Measurements from ENCODE around the gene ACTL10.

DNA sequence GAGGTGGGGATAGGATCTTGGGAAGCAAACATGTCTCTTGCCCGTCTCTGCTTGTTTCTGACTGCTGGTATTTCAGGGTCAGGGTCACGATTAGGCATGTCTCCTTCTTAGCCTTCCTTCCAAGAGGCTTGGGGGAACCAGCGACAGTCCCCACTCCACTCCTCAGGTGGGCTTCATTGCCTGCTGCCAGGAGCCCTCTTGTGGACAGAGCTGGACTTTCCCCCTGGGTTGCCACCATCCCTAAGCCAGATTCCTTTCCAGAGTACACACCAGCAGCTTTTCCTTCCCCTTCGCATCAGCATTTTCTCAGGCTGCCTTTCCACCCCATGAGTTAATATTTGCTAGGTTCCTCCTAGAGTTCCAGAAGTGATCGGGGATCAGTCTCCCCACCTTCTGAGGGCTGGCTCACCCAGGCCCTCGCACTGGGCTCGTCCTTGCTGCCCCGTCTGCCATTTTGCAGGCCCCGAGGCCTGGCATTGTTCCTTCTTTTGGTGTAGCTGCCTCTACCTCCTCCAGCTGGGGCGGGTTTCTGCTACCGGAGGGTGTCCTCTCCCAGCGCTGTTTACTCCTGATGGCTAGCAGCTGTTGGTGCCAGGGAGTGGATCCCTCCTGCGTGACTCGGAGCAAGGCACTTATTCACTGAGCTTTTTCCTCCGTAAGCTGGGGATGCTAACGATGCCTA is 13.4 kb upstream of the ACTL10 start:
- TF ChIP-seq, protein P1, sequence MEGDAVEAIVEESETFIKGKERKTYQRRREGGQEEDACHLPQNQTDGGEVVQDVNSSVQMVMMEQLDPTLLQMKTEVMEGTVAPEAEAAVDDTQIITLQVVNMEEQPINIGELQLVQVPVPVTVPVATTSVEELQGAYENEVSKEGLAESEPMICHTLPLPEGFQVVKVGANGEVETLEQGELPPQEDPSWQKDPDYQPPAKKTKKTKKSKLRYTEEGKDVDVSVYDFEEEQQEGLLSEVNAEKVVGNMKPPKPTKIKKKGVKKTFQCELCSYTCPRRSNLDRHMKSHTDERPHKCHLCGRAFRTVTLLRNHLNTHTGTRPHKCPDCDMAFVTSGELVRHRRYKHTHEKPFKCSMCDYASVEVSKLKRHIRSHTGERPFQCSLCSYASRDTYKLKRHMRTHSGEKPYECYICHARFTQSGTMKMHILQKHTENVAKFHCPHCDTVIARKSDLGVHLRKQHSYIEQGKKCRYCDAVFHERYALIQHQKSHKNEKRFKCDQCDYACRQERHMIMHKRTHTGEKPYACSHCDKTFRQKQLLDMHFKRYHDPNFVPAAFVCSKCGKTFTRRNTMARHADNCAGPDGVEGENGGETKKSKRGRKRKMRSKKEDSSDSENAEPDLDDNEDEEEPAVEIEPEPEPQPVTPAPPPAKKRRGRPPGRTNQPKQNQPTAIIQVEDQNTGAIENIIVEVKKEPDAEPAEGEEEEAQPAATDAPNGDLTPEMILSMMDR (IDR thresholded peaks at IDR 0.05): peak; percentile 69 to 79 (median 78)
- no peak for TF ChIP-seq POLR2A (IDR thresholded peaks at IDR 0.05)
